Suprapubic skin (tissue), 3 donors: Measurements from ENCODE around the gene SYNE2.

Experiments
- CTCF ChIP-seq, 2 donors: fragments of 200-600 bp in 1 of 2; fragments of 450-650 bp in 1 of 2; sonication (generic) in 1 of 2; IDR thresholded peaks; one replicate each; pipeline ENCODE4 v1.5.1; 2016 to 2019; ENCODE audit warnings: antibody characterized with exemption in 2 of 2, mild to moderate bottlenecking in 1 of 2, moderate library complexity in 1 of 2
- POLR2A ChIP-seq, 2 donors: fragments of 450-650 bp; IDR thresholded peaks; one replicate each; pipeline ENCODE4 v1.6.1; 2017; ENCODE audit warnings: antibody characterized with exemption in 2 of 2, mild to moderate bottlenecking in 2 of 2, moderate library complexity in 2 of 2

GRCh38 chr14:64232944-64233343 lies 380.1 kb downstream of the SYNE2 start:
- TF ChIP-seq POLR2A (IDR thresholded peaks at IDR 0.05) = no peak
- no peak for TF ChIP-seq CTCF (IDR thresholded peaks at IDR 0.05)
